Keratinocyte (primary cell): ENCODE results near the gene ADARB2.

Source experiments
- EZH2 ChIP-seq: IDR thresholded peaks from one replicate; pipeline ENCODE4 v1.6.1; 2012; ENCODE audit warnings: inconsistent platforms, mild to moderate bottlenecking, low read length, moderate library complexity
- TF ChIP-seq, protein P1 (sequence below), 3 experiments: IDR thresholded peaks in 1 of 3; conservative IDR thresholded peaks in 1 of 3; optimal IDR thresholded peaks in 1 of 3; 2 replicates in 2 of 3; 3 replicates in 1 of 3; pipeline versions ENCODE3 to v1.5.1; 2011; ENCODE audit warnings: low read length in 3 of 3, mild to moderate bottlenecking in 3 of 3, moderate library complexity in 2 of 3, control low read depth in 1 of 3, inconsistent platforms in 1 of 3; ENCODE audit not compliant: insufficient read depth in 2 of 3; ENCODE audit errors: extremely low read depth in 1 of 3

DNA sequence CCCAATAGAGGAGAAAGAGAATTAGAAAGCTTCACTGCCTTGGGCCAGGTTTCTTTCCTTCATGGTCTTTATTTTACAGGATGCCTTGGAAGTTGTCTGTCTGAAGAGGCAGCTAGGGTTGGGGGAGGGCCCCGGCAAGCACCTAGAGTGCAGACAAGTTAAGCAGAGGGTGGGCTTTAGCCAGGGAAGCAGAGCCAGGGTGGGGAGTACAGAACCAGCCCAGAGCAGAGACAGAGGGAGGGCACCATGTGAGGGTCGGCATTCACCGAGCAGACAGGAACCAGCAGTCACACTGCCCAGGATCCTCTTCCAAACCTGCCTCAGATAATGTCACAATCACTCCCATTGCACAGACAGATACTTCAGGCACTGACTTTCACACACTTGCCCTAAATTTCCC lies 75.9 kb downstream of the ADARB2 start:
- no peak for TF ChIP-seq EZH2
- TF ChIP-seq, protein P1, sequence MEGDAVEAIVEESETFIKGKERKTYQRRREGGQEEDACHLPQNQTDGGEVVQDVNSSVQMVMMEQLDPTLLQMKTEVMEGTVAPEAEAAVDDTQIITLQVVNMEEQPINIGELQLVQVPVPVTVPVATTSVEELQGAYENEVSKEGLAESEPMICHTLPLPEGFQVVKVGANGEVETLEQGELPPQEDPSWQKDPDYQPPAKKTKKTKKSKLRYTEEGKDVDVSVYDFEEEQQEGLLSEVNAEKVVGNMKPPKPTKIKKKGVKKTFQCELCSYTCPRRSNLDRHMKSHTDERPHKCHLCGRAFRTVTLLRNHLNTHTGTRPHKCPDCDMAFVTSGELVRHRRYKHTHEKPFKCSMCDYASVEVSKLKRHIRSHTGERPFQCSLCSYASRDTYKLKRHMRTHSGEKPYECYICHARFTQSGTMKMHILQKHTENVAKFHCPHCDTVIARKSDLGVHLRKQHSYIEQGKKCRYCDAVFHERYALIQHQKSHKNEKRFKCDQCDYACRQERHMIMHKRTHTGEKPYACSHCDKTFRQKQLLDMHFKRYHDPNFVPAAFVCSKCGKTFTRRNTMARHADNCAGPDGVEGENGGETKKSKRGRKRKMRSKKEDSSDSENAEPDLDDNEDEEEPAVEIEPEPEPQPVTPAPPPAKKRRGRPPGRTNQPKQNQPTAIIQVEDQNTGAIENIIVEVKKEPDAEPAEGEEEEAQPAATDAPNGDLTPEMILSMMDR (optimal IDR thresholded peaks at IDR 0.05 in 1 of 3, IDR thresholded peaks at IDR 0.05 in 1 of 3, conservative IDR thresholded peaks at IDR 0.05 in 1 of 3; ENCODE audit: extremely low read depth in 1 of 3, insufficient read depth in 2 of 3, low read length in 3 of 3), result no peak
